Measurements from ENCODE around the gene PPOX.

DNA sequence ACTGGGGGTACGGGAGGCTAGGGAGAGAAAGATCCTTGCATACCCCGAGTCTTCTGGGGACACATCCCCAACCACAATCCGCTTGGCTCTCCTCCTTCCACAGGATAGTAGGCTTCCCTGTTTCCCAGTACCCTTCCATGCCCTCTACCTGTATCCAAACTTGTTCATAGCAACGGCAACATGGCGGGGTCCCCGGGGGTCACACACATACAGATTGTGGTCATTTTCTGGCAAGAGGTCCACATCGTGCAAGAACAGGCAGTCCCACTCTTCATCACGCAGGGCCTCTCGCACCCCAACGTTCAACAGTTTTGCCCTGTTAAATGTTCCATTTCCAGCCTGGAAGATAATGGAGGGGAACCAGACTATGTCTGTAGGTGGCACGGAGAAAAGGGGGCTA, 7.5 kb downstream of the PPOX start:
- TF ChIP-seq, protein P1, sequence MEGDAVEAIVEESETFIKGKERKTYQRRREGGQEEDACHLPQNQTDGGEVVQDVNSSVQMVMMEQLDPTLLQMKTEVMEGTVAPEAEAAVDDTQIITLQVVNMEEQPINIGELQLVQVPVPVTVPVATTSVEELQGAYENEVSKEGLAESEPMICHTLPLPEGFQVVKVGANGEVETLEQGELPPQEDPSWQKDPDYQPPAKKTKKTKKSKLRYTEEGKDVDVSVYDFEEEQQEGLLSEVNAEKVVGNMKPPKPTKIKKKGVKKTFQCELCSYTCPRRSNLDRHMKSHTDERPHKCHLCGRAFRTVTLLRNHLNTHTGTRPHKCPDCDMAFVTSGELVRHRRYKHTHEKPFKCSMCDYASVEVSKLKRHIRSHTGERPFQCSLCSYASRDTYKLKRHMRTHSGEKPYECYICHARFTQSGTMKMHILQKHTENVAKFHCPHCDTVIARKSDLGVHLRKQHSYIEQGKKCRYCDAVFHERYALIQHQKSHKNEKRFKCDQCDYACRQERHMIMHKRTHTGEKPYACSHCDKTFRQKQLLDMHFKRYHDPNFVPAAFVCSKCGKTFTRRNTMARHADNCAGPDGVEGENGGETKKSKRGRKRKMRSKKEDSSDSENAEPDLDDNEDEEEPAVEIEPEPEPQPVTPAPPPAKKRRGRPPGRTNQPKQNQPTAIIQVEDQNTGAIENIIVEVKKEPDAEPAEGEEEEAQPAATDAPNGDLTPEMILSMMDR (conservative IDR thresholded peaks at IDR 0.05; ENCODE audit: low read length): no peak
- no peak for TF ChIP-seq EZH2phosphoT487 (IDR thresholded peaks at IDR 0.05; ENCODE audit: borderline replicate concordance, low read depth, low read length)
